Activated CD4-positive, alpha-beta T cell treated with anti-CD3 and anti-CD28 coated beads, Interleukin-2, amount 50 U/mL, for 24 hours (primary cell): ENCODE data around the gene TMEM132E.

ENCODE experiments used
- DNase-seq, 2 donors: peaks; one replicate each; pipeline ENCODE4 v3.0.0-alpha.2; 2020; ENCODE audit warnings: low read depth in 1 of 2, low spot score in 1 of 2

The TMEM132E gene

DNA sequence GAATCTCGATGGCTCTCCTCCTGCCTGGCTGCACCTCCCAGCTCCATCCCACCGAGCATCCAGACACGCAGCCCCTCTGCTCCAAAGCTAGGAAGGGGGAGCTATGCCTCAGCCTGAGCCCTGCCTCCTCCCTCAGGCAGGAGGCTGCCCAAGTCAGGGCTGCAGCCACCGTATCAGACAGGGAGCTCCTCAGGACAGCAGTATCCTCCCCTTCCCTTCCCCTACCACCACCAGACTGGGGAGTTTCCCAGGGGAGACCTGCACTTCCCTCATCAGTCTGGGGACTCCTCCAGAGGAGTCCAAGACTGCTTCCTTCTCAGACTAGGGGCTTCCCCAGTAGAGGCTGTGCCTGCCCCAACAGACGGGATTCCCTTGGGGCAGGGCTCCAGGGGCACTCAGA, 17.5 kb downstream of the TMEM132E start:
- DNase-seq = no peak

DNA sequence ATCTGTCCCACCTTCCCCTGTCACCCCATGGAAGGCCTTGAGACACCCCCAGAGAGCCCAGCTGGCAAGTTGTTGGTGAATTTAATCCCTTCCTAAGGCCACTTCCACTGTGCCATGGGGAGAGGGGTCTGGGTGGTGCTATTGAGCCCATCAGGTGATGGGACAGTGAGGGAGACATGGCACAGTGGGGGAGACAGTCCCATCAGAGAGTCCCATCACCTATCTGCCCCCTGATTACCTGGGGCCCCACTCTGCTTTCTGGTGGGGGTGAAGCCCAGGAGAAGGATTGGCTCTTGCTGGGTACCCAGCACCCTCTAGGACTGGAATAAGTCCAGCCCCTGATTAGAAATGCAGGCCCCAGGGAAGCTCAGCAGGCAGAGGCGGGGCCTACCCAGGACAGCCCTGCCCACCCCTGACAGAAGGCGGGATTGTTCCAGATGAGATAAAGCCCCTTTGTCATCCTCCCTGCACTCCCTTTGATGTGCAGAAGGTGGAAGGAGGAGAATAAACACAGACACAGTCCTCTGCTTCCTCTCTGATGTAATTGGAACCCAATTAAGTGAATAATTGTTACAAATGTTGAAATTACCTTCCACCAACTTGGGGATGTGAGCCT, 18.9 kb downstream of the TMEM132E start:
- DNase-seq = no peak

DNA sequence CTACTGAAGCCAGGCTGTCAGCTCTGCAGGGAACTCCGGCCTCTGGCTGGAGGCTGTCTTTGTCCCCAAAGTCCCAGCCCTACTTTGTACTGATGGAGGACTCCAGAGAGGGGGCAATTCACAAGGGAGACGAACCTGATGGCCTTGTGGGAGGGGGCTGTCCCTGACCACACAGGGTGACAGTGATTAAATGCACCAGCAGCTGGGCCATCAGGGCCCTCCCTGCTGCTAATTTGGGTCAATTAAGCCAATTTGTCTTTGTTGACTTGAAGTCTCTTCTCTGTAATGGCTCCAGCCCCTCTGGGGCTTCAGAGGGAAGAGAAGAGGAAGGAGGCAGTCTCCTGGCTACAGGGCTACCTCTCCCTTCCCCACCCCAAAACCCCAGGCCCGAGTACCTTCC, 22.0 kb downstream of the TMEM132E start:
- DNase-seq = no peak

DNA sequence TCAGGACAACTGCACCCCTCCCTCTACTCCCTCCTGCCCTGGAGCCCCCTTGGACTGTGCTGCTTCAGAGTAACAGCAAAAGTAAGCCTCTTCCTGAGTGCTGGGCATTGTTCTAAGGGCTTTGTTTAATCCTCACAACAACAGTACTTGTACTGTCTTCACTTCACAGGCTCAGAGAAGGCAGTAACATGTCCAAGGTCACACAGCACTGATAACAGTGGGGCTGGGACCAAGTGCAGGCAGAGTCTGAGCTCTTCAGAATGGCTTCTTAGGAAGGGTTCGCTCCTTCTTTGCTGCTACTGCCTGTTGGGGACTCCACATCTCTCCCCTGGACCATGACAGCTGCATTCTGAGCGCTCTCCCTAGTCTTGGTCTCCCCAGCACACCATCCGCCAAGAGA, 24.6 kb downstream of the TMEM132E start:
- no peak for DNase-seq

DNA sequence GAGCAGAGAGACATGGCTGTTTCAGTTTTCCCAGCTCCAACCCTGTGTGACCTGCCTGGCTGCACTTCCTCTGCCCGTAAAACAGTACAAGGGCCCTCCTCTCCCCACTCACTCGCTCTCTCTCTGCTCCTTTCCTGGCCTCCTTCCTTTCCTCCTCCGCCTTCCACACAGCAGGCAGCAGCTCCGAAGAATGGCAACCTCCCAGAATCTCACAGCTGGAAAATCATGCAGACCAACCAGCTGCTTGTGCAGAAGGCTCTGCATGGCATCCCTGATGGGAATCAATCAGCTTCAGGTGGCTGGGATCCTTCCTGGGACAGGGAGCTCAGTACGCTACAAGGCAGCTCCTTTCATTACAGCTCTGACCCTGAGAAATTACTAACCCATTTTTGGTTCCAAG, 27.4 kb downstream of the TMEM132E start:
- DNase-seq = no peak

DNA sequence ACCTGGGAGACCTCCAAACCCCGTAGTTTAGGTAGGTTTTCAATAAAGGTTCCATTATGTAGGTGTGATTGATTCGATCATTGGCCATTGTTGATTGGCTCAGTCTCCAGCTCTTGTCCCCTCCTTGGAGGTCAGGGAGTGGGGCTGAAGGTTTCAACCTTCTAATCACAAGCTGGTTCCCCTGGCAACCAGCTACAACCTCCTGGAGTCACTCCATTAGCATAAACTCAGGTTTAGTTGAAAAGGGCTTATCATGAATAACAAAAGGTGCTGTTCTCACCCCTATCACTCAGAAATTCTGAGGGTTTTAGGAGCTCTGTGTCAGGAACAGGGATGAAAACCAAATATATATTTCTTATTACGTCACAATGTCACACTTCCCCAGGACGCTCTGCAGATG, 28.5 kb downstream of the TMEM132E start:
- DNase-seq = no peak

DNA sequence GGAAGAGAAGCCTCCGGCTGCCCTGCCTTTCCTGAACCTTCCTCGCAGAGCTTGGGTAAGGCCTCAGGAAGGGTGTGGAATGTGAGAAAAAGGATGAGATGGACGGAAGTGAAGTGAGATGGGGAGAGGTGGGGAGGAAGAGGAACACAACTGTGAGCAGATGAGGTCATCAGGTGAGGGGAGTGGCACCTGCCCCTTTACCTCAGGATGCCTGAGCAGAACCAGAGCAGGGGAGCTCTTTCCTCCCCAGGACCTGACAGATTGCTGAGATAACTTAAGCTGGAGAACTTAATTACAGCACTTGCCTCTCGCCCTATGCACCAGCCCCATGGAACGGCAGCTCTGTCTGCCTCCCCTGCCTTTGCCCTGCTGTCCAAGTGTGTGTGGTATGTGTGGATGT, 29.8 kb downstream of the TMEM132E start:
- DNase-seq = no peak

DNA sequence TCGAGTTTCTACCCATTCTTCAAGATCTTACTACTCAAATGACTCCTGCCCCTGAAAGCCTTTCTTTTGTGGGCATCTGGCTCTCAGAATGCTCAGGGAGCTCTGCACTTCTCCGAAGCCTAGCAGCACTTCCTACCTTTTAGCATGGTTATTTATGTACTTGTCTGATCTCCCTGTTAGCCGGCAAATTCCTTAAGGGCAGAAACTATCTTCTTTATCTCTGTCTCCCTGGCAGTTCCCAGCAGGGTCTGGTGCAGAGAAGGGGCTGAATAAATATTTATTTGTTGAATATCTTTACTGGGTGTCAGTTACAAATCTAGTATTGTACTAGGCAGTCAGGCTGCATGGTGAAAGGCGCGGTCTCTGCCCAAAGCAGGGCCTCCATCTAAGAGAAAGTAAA, 30.7 kb downstream of the TMEM132E start:
- DNase-seq = no peak

DNA sequence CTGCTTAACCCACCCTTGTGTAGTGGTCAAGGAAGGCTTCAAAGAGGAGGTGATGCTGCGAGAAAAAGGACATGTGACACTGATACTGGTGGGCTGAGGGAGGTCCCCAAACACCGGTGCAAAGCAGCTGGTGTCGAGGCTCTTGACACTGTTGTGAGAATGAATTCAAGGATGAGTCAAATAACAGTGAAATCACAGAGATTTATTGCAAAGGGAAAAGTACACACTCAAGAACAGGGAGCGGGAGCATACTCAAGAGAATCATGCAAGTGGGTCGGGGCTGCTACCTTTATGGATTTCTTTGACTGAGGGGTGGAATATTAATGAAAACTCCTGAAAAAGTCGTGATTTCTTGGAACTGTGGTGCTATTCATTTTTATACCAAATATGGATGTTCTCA, 31.1 kb downstream of the TMEM132E start:
- DNase-seq = no peak

DNA sequence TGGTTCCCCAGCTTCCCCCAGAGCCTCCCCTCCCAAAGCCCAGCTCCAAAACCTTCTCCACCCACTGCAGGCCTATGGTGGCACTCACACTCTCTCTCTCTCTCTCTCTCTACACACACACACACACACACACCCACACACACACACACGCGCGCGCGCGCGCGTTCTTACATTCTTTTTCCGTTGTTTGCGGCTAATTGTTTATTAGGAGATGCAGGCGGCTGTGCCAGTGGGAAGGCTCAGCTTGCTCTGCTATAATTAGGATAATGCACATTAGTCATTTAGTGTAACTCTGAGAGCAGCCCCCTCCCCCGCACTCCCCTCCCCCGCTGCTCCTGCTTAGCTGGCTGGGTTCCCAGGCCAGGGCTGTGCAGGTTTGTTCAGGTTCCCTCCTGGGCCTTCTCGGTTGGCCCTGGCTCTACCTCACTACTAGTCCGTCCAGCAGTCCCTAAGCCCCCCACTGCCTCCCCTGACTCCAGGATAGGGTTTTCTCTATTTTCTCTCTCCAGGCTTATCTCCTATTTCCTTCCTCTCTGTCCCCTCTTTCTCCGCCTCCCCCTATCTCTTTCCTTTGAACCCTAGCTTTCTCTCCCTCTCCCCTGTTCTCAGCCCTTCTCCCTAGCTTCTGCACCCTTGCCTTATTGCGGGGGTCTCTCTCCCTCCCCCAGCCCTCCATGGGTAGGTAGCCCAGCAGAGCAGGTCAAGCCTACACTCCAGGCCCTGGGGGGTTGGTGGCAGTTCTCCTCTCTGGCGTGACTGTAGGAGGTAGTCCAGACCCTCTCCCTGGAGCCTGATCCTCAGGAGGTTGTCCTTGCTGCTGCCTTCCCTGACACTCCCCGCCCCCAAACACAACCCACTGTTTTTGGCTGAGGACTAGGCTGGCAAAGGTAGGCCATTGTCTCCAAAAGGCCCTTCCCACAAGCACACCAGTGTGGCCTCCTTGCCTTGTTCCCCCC, 34.0 kb downstream of the TMEM132E start:
- no peak for DNase-seq

DNA sequence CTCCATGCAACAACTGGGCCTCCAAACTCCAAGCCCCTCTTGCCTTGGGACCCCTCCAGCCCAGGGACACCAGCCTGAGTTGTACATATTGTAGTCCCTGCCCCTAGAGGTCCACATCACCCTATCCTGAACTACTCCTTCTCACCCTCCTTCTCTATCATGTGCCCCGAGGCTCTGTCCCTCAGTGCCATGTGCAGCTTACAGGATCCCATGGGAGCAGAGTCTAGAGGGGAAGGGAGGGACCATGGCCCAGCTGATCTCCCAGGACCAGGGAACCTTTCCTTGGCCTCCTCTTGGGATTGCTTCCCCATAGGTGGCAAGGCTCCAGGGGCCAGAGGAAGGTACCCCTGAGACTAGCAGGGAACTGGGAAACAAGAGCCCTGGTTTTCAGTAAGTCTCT, 35.3 kb downstream of the TMEM132E start:
- DNase-seq = no peak

DNA sequence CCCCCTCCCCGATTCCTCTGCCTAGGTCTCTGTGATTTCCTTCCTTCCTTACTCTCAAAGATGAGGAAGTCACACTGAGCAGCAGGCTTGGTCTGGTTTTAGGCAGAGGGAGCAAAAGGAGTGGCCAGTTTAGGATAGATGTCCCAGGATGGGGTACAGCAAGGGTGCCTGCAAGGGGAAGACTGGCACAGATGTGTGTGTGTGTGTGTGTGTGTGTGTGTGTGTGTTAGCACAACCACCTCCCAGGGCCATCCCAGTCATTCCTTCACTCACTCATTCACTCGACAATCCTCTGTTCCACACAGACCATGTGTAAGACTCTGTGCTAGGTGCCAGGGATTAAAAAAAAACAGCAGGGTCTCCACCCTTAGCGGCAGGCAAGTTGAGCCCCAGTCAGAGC, 35.9 kb downstream of the TMEM132E start:
- no peak for DNase-seq

DNA sequence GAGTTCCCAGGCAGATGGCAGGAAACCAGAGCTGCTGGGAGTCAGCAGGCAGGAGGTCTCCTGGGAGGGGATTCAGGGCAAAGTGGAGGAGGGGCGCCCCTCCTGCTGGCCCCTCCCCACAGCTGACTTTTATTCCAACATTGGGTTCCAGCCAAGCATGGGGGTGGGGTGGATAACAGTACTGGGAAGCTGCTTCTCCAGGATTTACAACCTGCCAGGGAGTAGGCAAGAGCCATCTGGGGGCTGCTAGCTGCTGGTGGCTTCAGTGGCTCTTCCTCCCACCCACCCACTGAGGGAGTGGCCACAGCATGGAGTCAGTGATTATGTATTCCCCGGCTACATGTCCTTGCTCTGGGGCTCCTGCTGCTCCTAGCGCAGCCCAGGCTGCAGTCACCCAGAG, 36.8 kb downstream of the TMEM132E start:
- no peak for DNase-seq

DNA sequence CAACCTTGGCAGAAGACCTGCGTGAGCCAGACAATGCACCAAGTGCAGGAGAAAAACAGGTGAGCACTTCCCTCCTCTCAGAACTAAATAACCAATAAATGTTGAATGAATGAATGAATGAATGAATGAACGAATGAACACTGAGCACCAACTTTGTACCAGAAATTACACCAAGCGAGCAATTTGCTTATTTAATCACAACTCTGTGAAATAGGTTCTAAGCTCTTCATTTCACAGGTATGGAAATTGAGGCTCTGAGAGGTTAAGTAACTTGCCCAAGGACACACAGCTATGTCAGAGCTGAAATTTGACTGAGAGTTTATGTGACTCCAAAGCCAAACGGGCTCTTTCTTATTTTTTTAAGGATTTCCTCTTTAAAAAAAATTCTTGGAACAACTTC, 38.0 kb downstream of the TMEM132E start:
- DNase-seq = no peak

DNA sequence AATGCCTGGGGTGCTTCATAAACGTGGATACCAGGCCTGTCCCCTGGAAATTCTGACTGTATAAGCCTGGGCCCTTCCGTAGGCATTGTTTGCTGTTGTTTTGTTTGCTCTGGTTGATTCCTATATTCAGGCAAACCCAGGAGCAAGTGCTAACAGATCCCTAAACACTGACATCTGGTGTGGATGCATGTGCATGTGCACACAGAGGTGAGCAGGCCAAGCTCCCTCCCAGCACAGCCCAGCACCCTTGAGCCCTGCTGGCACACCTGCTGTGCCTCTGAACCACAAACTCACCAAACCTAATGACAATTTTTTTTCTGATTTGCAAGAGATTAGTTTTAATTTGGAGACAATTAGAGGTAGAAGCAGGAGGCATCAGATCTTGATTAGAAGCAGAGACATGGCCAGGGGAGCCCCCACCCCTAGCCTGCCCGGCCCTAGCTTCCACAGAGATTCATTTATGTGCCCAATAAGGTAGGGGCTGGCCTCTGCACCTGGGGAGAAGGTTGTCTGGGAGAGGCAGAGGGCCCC, 40.4 kb downstream of the TMEM132E start:
- DNase-seq = no peak

DNA sequence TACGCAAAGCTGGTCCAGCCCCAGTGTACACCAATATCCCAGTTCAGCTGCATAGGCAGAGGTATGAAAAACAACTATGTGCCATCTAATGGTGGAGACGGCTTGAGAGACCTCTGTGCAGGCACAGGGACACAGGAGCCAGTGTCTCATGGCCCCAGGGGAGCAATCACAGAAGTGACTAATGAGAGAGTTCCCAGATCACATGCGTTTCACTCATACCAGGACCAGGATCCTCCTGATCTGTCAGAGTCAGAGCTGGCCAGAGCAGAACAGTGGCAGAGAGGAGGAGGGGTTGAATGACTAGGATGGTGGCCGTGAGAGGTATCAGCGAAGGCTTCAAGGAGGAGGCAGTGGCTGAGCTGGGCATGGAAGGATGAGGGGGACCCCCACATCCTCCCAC, 41.1 kb downstream of the TMEM132E start:
- DNase-seq = no peak

DNA sequence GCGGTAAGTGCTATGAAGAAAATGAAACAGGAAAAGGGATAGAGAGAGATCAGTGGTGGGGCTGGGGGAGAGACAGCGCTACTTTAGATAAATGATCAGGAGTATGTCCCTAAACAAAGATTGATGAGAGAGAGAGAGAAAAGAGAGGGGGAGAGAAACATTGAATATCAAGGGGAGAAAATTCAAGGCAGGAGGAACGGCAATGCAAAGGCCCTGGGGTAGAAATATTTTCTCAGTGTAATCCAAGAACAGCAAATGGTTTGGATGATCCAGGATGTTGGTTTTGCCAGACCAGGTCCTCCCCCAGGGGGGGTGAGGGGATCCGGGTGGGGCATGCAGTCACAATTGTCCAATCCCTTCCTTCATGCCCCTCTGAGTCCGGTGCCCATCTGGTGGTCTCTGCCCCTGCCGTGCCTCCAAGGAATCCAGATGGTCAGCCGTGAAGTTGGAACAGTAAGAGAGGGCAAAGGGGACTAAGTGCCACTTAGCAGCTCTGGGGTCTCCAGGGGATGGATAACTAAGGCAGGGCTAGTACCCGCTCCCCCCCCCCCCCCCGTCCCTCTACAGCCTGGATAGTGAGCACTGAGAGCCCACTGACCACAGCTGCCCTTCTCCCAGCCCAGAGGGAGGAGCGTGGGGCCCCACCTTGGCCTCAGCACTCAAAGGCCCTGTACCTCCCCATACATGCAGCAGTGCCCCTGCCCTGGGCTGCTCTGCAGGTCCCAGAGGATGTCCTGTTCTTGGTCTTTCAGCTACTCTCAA, 43.7 kb downstream of the TMEM132E start:
- no peak for DNase-seq

DNA sequence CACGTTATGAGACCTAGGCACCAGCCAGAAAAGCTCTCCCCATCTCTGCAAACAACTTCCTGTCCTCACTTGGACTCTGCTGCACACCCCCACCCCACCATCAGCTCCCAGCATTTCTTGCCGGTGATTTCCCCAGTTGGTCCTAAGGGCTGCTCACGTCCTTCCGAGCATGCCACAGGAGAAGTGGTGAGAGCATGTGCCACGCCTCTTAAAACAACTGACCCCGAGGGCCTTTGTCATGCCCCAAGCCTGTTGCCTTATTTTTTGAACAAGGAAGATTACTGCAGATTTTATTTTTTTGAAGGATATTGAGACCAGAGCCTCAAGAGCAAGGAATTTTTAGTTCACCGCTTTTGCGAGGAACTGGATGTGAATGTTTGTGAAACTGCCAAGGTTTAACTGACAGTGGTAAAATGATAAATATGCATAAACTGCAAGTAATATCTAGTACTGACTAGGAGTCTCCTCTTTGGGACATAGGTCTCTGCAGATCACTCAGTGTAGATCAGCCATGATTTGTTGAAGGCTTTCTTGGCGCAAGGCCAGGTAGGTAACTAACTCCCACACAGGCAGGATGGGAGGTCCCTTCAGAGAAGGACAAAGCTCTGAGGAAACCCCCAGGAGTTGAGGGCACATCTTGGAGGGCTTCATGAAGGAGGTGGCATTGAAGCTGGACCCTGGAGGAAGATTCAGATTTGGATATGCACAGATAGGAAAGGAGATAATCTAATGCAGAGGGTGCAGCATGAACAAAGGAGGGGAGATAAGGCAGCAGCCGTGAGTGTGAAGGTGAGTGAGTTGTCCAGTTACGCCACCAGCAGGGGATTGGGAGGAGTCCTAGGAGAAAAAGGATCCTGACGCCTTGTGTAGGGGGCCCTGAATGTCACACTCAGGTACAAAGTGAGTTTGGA, 44.7 kb downstream of the TMEM132E start:
- no peak for DNase-seq

DNA sequence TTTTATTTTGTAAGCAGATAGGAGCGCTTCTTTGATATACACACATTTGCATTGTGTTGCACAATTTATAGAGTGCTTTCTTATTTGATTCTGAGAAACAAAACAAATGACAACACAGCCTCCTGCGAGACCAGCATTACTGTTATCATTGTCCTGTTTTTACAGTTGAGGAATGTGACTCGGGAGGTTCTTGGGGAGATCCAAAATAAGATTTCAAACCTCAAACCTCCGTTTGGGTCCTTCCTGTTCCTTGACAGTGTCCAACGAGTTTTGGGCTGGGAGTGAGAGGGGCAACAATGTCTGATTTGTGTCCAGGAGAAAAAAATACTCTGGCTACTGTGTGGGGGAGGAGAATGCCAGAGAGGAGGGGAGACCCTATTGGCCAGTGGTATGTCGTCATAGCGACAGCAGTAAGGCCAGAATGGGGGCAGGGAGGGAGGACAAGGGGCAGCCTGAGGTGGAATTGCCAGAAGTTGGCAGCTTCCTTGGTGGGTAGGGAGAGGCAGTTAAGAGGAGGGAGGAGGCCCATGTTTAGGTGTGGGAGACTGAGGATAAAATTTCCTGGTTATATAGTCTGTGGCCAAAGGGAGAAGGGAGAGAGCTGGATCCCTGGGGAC, 45.5 kb downstream of the TMEM132E start:
- no peak for DNase-seq

DNA sequence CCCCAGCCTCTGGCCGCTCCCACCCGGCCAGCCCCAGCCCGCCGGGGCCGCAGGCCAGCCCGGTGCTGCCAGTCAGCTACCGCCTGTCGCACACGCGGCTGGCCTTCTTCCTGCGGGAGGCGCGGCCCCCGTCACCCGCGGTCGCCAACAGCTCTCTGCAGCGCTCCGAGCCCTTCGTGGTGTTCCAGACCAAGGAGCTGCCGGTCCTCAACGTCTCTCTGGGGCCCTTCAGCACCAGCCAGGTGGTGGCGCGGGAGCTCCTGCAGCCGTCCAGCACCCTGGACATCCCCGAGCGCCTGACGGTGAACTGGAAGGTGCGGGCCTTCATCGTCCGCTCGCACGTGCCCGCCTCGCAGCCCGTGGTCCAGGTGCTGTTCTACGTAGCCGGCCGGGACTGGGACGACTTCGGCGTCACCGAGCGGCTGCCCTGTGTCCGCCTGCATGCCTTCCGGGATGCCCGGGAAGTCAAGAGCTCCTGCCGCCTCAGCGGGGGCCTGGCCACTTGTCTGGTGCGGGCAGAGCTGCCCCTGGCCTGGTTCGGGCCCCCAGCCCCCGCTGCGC, 46.8 kb downstream of the TMEM132E start:
- DNase-seq = no peak
